ENCODE results near the gene MEF2D. TPM values are rescaled to one million over a fixed set of nuclear protein-coding genes. Genes with fewer than 3 reads are reported as not detected.

Gene MEF2D
- total RNA-seq, 1 donor from 2014 or later = 20.7 TPM

GRCh38 chr1:156508955-156509234 lies 8.3 kb upstream of the MEF2D start:
- Mint-ChIP-seq H3K9me3 (peaks cover 5% of the 10 kb centered on the region), H3K27me3 (peaks cover 22% of the 10 kb centered on the region), H3K4me1 (ENCODE audit: unreplicated experiment) (peaks cover 19% of the 10 kb centered on the region), H3K4me3 (no peak overlapping the region), H3K36me3 (no peaks in the 10 kb centered on the region), H3K27ac (no peak overlapping the region)
- no peak for TF ChIP-seq CTCF (conservative IDR thresholded peaks at IDR 0.05)
- DNase-seq (ENCODE audit: extremely low spot score, unreplicated experiment) = no peak

GRCh38 chr1:156508205-156508954 lies 7.8 kb upstream of the MEF2D start:
- Mint-ChIP-seq H3K27me3 (peaks cover 22% of the 10 kb centered on the region), H3K4me3 (no peak overlapping the region), H3K4me1 (ENCODE audit: unreplicated experiment) (peaks cover 24% of the 10 kb centered on the region), H3K9me3 (peaks cover 5% of the 10 kb centered on the region), H3K36me3 (no peaks in the 10 kb centered on the region), H3K27ac (no peak overlapping the region)
- no peak for TF ChIP-seq CTCF (conservative IDR thresholded peaks at IDR 0.05)
- DNase-seq (ENCODE audit: extremely low spot score, unreplicated experiment) = no peak

GRCh38 chr1:156506450-156506849 lies 5.9 kb upstream of the MEF2D start:
- Mint-ChIP-seq H3K9me3 (peaks cover 5% of the 10 kb centered on the region), H3K27ac (peak overlapping the region; percentile 93), H3K27me3 (peaks cover 12% of the 10 kb centered on the region), H3K4me1 (ENCODE audit: unreplicated experiment) (peaks cover 37% of the 10 kb centered on the region), H3K4me3 (no peak overlapping the region), H3K36me3 (no peaks in the 10 kb centered on the region)
- no peak for TF ChIP-seq CTCF (conservative IDR thresholded peaks at IDR 0.05)
- DNase-seq (ENCODE audit: extremely low spot score, unreplicated experiment) = no peak

GRCh38 chr1:156505679-156506298 lies 5.2 kb upstream of the MEF2D start:
- Mint-ChIP-seq H3K27ac (peak overlapping the region; percentile 93), H3K4me1 (ENCODE audit: unreplicated experiment) (peaks cover 38% of the 10 kb centered on the region), H3K27me3 (peaks cover 12% of the 10 kb centered on the region), H3K36me3 (no peaks in the 10 kb centered on the region), H3K9me3 (peaks cover 5% of the 10 kb centered on the region), H3K4me3 (peak overlapping the region; percentile 90)
- no peak for DNase-seq (ENCODE audit: extremely low spot score, unreplicated experiment)
- no peak for TF ChIP-seq CTCF (conservative IDR thresholded peaks at IDR 0.05)

GRCh38 chr1:156504821-156505678 lies 4.5 kb upstream of the MEF2D start:
- Mint-ChIP-seq H3K4me1 (ENCODE audit: unreplicated experiment) (peaks cover 38% of the 10 kb centered on the region), H3K27ac (peak overlapping the region; percentile 93), H3K9me3 (peaks cover 5% of the 10 kb centered on the region), H3K4me3 (peak overlapping the region; percentile 90), H3K27me3 (peaks cover 12% of the 10 kb centered on the region), H3K36me3 (no peaks in the 10 kb centered on the region)
- TF ChIP-seq CTCF (conservative IDR thresholded peaks at IDR 0.05) = no peak
- DNase-seq (ENCODE audit: extremely low spot score, unreplicated experiment) = peak; percentile 93
